Measurements from ENCODE around the gene MYO18B.

The MYO18B gene

DNA sequence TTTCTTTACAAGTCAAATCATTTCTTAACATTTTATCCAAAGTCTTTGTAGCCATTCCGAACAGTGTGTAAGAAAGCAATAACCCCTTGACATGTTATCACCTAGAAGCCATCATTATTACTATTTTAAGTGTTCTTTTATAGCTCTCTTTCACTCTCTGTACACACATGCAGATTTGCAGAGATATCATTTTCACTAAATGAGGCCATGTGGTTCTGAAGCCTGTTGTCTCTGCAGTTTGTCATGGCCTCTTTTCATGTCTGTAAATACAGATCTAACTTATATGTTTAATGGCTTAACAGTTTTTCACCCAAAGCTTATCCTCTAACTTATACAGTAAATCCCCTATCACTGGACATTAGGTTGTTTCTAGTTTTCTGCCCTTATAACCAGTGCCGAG is 166.8 kb downstream of the MYO18B start:
- DNase-seq, result no peak

GRCh38 chr22:25909614-25910387 is 167.8 kb downstream of the MYO18B start:
- DNase-seq, result no peak

DNA sequence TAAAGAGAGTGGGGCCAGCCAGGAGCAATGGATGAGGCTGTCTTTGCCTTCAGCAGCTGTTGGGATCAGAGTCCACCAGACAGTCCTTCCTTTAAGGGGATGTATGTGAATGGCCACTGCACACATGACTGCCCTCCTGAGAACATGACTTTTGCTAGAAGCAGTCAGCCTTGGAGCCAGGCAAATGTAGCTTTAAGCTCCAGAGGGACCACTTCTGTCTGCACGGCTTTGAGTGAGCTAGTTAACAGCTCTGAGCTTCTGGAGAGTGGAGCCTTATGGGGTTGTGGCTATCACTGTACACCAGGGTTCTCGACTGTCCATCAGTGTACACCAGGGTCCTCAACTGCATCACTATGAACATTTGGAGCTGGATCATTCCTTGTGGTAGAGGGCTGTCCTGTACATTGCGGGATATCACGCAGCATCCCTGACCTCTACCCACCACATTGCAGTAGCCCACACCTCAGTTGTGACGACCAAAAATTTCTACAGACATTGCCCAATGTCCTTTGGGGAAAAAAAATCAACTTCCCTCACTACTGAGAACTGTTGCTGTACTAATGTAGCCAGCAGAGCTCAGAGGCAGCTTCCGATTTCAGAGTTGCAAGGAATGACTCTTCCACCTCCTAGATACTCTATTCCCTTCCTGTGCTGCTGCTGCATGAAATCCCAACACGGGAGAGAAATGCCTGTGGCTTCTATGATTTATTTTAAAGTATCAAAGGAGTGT is 169.4 kb downstream of the MYO18B start:
- no peak for DNase-seq

DNA sequence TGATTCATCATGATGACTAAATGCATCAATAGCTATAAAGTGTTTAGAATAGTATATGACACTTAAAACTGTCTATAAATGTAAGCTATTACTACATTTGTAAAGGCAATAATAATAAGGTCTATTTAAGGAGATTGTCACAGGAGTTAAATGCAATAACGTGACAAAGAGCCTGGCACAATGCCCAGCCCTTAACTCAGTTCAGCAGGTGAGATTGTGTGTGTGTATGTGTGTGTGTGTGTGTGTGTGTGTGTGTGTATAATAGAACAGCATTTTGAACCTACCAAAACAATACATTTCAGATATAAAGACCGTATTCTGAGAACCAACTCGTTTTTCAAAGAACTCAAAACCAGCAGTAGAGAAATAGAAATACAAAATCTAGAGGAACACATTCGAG is 177.5 kb downstream of the MYO18B start:
- no peak for DNase-seq

- no peak for DNase-seq
Measured at GRCh38 chr22:25922141-25922540, 180.2 kb downstream of the MYO18B start.

DNA sequence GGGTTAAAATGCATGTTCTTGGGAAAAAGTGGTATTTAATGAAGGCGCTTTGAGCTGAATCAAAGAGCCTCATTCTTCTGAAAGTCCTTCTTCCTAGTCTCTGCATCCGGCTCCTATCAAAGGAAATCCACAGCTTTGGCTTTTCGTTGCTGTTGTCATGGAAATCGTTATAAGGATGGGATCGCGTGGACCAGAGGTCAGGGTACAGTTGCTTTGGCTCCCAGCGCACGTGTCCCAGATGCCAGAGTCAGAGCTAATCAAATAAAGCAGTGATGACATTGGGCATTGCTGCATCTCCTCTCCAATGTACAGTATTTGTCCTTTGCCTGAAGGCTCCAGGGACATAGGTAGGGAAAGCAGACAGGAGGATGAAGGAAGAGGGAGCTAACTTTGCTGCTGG is 181.9 kb downstream of the MYO18B start:
- no peak for DNase-seq

- DNase-seq, result no peak
Measured at GRCh38 chr22:25928038-25928437, 186.1 kb downstream of the MYO18B start.

DNA sequence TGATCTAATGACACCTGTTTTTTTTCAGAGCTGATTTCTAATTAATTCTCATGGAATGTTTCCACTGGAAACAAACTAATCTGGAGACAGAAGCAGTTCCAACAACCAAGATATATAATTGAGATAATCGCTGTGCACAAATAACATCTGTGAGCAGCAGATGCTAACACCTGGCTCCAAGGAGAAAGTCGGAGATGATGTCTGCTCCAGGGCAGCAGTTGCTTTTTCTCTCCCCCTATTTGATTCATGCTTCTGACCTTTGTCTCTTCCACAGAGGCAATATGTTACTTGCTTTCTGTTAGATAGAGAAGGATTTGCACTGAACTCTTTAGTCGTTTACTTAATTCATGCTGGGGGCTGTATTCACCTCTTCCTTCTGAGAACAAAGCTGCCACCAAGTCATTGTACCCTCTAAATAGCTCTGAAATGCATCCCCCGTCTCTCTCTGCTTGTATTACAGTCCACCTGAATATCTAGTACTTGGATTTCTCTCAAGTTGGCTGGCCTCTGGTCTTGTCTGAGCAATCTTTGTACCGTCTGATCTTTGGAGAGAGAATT is 187.4 kb downstream of the MYO18B start:
- DNase-seq, result no peak

DNA sequence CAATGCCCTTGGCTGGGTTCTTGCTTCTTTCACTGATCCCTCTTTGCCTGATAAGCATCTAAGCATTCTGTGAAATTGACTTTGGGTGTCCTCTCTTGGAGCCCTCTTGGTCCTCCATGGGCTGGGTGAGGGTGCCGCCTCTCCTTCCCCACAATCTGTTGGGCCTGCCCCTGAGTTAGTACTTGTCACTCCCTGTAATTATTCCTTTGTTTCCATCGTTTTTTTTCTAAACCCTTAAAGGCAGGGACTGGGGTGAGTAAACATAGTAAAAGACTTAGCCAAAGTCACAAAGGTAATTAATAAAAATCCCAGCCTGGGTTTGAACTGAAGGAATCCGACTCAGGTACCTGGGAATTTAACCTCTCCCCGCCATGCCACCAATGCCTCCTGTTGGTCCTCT is 188.1 kb downstream of the MYO18B start:
- DNase-seq, result no peak

DNA sequence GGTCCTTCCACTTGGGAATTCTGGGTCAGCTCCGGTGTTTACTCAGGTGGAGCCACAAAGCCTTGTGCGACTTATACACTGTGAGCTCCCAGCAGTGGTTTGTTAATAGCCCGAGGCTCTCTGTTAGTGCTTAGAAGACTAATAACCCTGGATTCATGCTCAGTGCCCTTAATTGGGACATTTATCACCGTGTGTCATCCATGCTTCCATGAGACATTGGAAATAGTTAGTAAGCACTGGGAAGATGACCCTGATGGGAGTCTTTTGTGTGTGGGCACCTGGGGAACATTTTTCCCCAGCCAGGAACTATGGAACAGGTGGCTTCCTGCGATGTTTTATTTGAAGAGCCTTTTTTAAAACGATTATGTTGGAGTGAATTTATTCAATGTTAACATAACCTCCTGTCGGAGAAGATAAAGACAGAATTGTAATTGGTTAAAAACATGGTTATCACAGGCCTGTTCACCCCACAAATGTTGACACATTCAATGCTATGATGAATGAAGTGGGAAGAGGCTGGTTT is 188.9 kb downstream of the MYO18B start:
- DNase-seq, result no peak

- no peak for DNase-seq
Measured at GRCh38 chr22:25933158-25933788, 191.3 kb downstream of the MYO18B start.

- no peak for DNase-seq
Measured at GRCh38 chr22:25935266-25936058, 193.5 kb downstream of the MYO18B start.

DNA sequence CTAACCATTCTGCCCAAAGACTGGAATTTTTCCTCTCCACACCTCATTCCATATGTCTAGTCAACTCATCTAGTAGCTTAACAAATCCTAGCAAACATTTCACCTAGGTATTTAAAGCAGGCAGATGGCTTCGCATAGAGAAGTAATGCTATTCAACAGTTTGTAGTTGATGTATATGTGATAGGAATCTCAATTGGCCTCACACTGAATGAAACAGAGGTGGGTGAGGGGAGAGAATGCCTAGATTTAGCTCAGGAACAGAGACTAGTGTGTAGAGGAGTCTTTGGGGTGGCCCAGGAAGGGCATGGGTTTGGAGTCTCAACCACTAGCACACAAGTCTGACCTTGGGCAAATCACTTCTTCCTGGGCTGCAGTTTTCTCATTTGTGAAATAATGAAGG is 196.2 kb downstream of the MYO18B start:
- DNase-seq, result no peak

GRCh38 chr22:25939384-25939783 is 197.4 kb downstream of the MYO18B start:
- no peak for DNase-seq

DNA sequence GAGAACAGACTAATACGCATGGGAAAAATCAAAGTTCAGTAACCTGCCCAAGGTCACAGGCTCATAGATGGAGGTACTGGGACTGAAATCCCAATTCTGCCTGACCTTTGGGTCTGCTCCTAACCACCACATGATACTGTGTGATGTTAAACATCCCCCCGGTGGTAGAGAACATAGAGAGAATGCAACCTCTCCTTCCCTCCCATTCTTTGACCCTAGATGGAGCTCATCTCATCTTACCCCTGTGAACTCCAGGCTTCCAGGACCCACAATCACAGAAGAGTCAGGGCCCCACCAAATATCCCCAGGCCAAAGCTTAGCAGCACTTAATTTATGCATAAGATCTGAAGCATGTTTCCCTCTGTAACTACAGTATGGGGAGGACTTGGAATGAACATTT is 198.5 kb downstream of the MYO18B start:
- DNase-seq, result no peak

GRCh38 chr22:25941365-25941960 is 199.5 kb downstream of the MYO18B start:
- DNase-seq, result no peak

GRCh38 chr22:25942115-25942855 is 200.3 kb downstream of the MYO18B start:
- DNase-seq, result no peak

GRCh38 chr22:25942856-25943411 is 200.9 kb downstream of the MYO18B start:
- no peak for DNase-seq

GRCh38 chr22:25950111-25950510 is 208.1 kb downstream of the MYO18B start:
- no peak for DNase-seq

- DNase-seq, result no peak
Measured at GRCh38 chr22:25953276-25953675, 211.3 kb downstream of the MYO18B start.

- DNase-seq, result no peak
Measured at GRCh38 chr22:25953919-25954318, 211.9 kb downstream of the MYO18B start.

Data from activated CD4-positive, CD25-positive, alpha-beta regulatory T cell (primary cell).